ENCODE data around the gene CHMP1A. TPM values are rescaled to one million over a fixed set of nuclear protein-coding genes. Genes with fewer than 3 reads are reported as not detected.

Gene CHMP1A
- total RNA-seq, 1 donor from 2014 or later, result 80.0 TPM

GRCh38 chr16:89612415-89613166 is 44.9 kb downstream of the CHMP1A start:
- Mint-ChIP-seq H3K27me3 (ENCODE audit: low read depth) (no peaks in the 10 kb centered on the region), H3K9me3 (peaks cover 9% of the 10 kb centered on the region), H3K27ac (no peak overlapping the region), H3K4me3 (ENCODE audit: low read depth) (no peak overlapping the region), H3K36me3 (ENCODE audit: low read depth) (peaks cover 3% of the 10 kb centered on the region), H3K4me1 (ENCODE audit: low read depth) (peaks cover 4% of the 10 kb centered on the region)
- intact Hi-C loops (cut with micrococcal nuclease), result no loop called here
- no peak for DNase-seq (ENCODE audit: low spot score)

- DNase-seq (ENCODE audit: low spot score), result no peak
- no peak overlapping the region for H3K4me3 Mint-ChIP-seq (ENCODE audit: low read depth)
Observed at GRCh38 chr16:89610108-89610453, 47.4 kb downstream of the CHMP1A start.

GRCh38 chr16:89607937-89608740 is 49.4 kb downstream of the CHMP1A start:
- intact Hi-C loops (cut with micrococcal nuclease), result no loop called here
- H3K9me3 Mint-ChIP-seq, result no peaks in the 10 kb centered on the region
- H3K4me1 Mint-ChIP-seq (ENCODE audit: low read depth), result peaks cover under 1% of the 10 kb centered on the region
- H3K4me3 Mint-ChIP-seq (ENCODE audit: low read depth), result no peak overlapping the region
- no peak for DNase-seq (ENCODE audit: low spot score)
- H3K36me3 Mint-ChIP-seq (ENCODE audit: low read depth), result no peaks in the 10 kb centered on the region
- no peak overlapping the region for H3K27ac Mint-ChIP-seq
- no peaks in the 10 kb centered on the region for H3K27me3 Mint-ChIP-seq (ENCODE audit: low read depth)

More at GRCh38 chr16:89610108-89610453, 47.4 kb downstream of the CHMP1A start:
- Mint-ChIP-seq H3K27ac (no peak overlapping the region), H3K4me1 (ENCODE audit: low read depth) (no peaks in the 10 kb centered on the region), H3K9me3 (no peaks in the 10 kb centered on the region), H3K36me3 (ENCODE audit: low read depth) (no peaks in the 10 kb centered on the region), H3K27me3 (ENCODE audit: low read depth) (no peaks in the 10 kb centered on the region)
- intact Hi-C loops (cut with micrococcal nuclease), result no loop called here

GRCh38 chr16:89607453-89607852 is 50.1 kb downstream of the CHMP1A start:
- H3K4me1 Mint-ChIP-seq (ENCODE audit: low read depth), result peaks cover 8% of the 10 kb centered on the region
- H3K36me3 Mint-ChIP-seq (ENCODE audit: low read depth), result no peaks in the 10 kb centered on the region
- DNase-seq (ENCODE audit: low spot score), result no peak
- H3K9me3 Mint-ChIP-seq, result no peaks in the 10 kb centered on the region
- no peak overlapping the region for H3K27ac Mint-ChIP-seq
- H3K27me3 Mint-ChIP-seq (ENCODE audit: low read depth), result no peaks in the 10 kb centered on the region
- H3K4me3 Mint-ChIP-seq (ENCODE audit: low read depth), result no peak overlapping the region
- intact Hi-C loops (cut with micrococcal nuclease), result no loop called here

GRCh38 chr16:89606006-89606405 is 51.5 kb downstream of the CHMP1A start:
- H3K27ac Mint-ChIP-seq, result no peak overlapping the region
- H3K4me1 Mint-ChIP-seq (ENCODE audit: low read depth), result peaks cover 8% of the 10 kb centered on the region
- intact Hi-C loops (cut with micrococcal nuclease), result no loop called here
- H3K9me3 Mint-ChIP-seq, result no peaks in the 10 kb centered on the region
- no peak overlapping the region for H3K4me3 Mint-ChIP-seq (ENCODE audit: low read depth)
- DNase-seq (ENCODE audit: low spot score), result no peak
- no peaks in the 10 kb centered on the region for H3K27me3 Mint-ChIP-seq (ENCODE audit: low read depth)
- H3K36me3 Mint-ChIP-seq (ENCODE audit: low read depth), result no peaks in the 10 kb centered on the region

- Mint-ChIP-seq H3K36me3 (ENCODE audit: low read depth) (no peaks in the 10 kb centered on the region), H3K27ac (no peak overlapping the region), H3K9me3 (no peaks in the 10 kb centered on the region), H3K4me1 (ENCODE audit: low read depth) (peaks cover 8% of the 10 kb centered on the region), H3K4me3 (ENCODE audit: low read depth) (no peak overlapping the region), H3K27me3 (ENCODE audit: low read depth) (no peaks in the 10 kb centered on the region)
- intact Hi-C loops (cut with micrococcal nuclease), result no loop called here
- no peak for DNase-seq (ENCODE audit: low spot score)
Observed at GRCh38 chr16:89605186-89605970, 52.1 kb downstream of the CHMP1A start.

- H3K4me3 Mint-ChIP-seq (ENCODE audit: low read depth), result no peak overlapping the region
- H3K9me3 Mint-ChIP-seq, result no peaks in the 10 kb centered on the region
- no peak overlapping the region for H3K27ac Mint-ChIP-seq
- peaks cover 8% of the 10 kb centered on the region for H3K4me1 Mint-ChIP-seq (ENCODE audit: low read depth)
- H3K27me3 Mint-ChIP-seq (ENCODE audit: low read depth), result no peaks in the 10 kb centered on the region
- H3K36me3 Mint-ChIP-seq (ENCODE audit: low read depth), result no peaks in the 10 kb centered on the region
- intact Hi-C loops (cut with micrococcal nuclease), result no loop called here
- no peak for DNase-seq (ENCODE audit: low spot score)
Observed at GRCh38 chr16:89604764-89605163, 52.7 kb downstream of the CHMP1A start.

GRCh38 chr16:89602952-89603590 is 54.4 kb downstream of the CHMP1A start:
- H3K36me3 Mint-ChIP-seq (ENCODE audit: low read depth), result no peaks in the 10 kb centered on the region
- H3K27ac Mint-ChIP-seq, result no peak overlapping the region
- H3K27me3 Mint-ChIP-seq (ENCODE audit: low read depth), result no peaks in the 10 kb centered on the region
- H3K9me3 Mint-ChIP-seq, result no peaks in the 10 kb centered on the region
- DNase-seq (ENCODE audit: low spot score), result no peak
- peaks cover 8% of the 10 kb centered on the region for H3K4me1 Mint-ChIP-seq (ENCODE audit: low read depth)
- intact Hi-C loops (cut with micrococcal nuclease), result loop anchor here (1.0 kb wide), 1 partner anchor 38 kb away; no protein-coding TSS in a partner anchor
- H3K4me3 Mint-ChIP-seq (ENCODE audit: low read depth), result no peak overlapping the region

- intact Hi-C loops (cut with micrococcal nuclease), result loop anchor here (1.0 kb wide), 1 partner anchor 39 kb away; no protein-coding TSS in a partner anchor
- Mint-ChIP-seq H3K4me1 (ENCODE audit: low read depth) (peaks cover 8% of the 10 kb centered on the region), H3K27ac (no peak overlapping the region), H3K36me3 (ENCODE audit: low read depth) (no peaks in the 10 kb centered on the region), H3K4me3 (ENCODE audit: low read depth) (no peak overlapping the region), H3K27me3 (ENCODE audit: low read depth) (no peaks in the 10 kb centered on the region), H3K9me3 (no peaks in the 10 kb centered on the region)
- DNase-seq (ENCODE audit: low spot score), result no peak
Observed at GRCh38 chr16:89602273-89602951, 55.1 kb downstream of the CHMP1A start.

- no peaks in the 10 kb centered on the region for H3K36me3 Mint-ChIP-seq (ENCODE audit: low read depth)
- no peaks in the 10 kb centered on the region for H3K9me3 Mint-ChIP-seq
- peaks cover 8% of the 10 kb centered on the region for H3K4me1 Mint-ChIP-seq (ENCODE audit: low read depth)
- H3K27ac Mint-ChIP-seq, result no peak overlapping the region
- intact Hi-C loops (cut with micrococcal nuclease), result loop anchor here (1.0 kb wide), 1 partner anchor 39 kb away; no protein-coding TSS in a partner anchor
- no peak for DNase-seq (ENCODE audit: low spot score)
- no peaks in the 10 kb centered on the region for H3K27me3 Mint-ChIP-seq (ENCODE audit: low read depth)
- no peak overlapping the region for H3K4me3 Mint-ChIP-seq (ENCODE audit: low read depth)
Observed at GRCh38 chr16:89601906-89602272, 55.6 kb downstream of the CHMP1A start.

- Mint-ChIP-seq H3K9me3 (no peaks in the 10 kb centered on the region), H3K27me3 (ENCODE audit: low read depth) (no peaks in the 10 kb centered on the region), H3K36me3 (ENCODE audit: low read depth) (no peaks in the 10 kb centered on the region), H3K4me3 (ENCODE audit: low read depth) (no peak overlapping the region), H3K27ac (no peak overlapping the region), H3K4me1 (ENCODE audit: low read depth) (peaks cover 8% of the 10 kb centered on the region)
- DNase-seq (ENCODE audit: low spot score), result no peak
- intact Hi-C loops (cut with micrococcal nuclease), result no loop called here
Observed at GRCh38 chr16:89600956-89601355, 56.6 kb downstream of the CHMP1A start.

GRCh38 chr16:89600427-89600826 is 57.1 kb downstream of the CHMP1A start:
- Mint-ChIP-seq H3K27me3 (ENCODE audit: low read depth) (no peaks in the 10 kb centered on the region), H3K4me1 (ENCODE audit: low read depth) (peaks cover 8% of the 10 kb centered on the region), H3K9me3 (no peaks in the 10 kb centered on the region), H3K27ac (no peak overlapping the region), H3K4me3 (ENCODE audit: low read depth) (no peak overlapping the region), H3K36me3 (ENCODE audit: low read depth) (no peaks in the 10 kb centered on the region)
- intact Hi-C loops (cut with micrococcal nuclease), result no loop called here
- DNase-seq (ENCODE audit: low spot score), result no peak

Measured in activated T-helper 2 cell treated with anti-CD3 and anti-CD28 coated beads, Interferon-gamma antibody, Interleukin-2, Interleukin-4, amounts not matched to agents 10 μg/mL and 5 μg/mL and 100 μg/mL, durations not matched to agents 14 hours and 24 hours and 36 hours (primary cell).